ENCODE results near the gene RANBP3L. TPM values are rescaled to one million over a fixed set of nuclear protein-coding genes. Genes with fewer than 3 reads are reported as not detected.
"Not testable (repeated sequence)": the region's sequence is repeated elsewhere in the genome, so short reads cannot be mapped to it uniquely, and the experiment has no call there.

RANBP3L gene
- total RNA-seq, result 1 to 10 TPM in 1 of 3 donors, under 1 TPM in 1, not detected in 1; 0.29 to 2.8 TPM
- long read RNA-seq, donor 1, result 0 reads
- long read RNA-seq, donor 2, result 0 reads

GRCh38 chr5:36301858-36302603, at the start of gene RANBP3L:
RANBP3L (minus strand) TSS chr5:36301902; CDS start chr5:36301416, 486 bp downstream.
- Histone ChIP-seq H3K4me1 (ENCODE audit: low read depth) (peaks cover 7% of the 10 kb centered on the region), H3K36me3 (ENCODE audit: low read depth) (no peaks in the 10 kb centered on the region), H3K9me3 (no peaks in the 10 kb centered on the region), H3K4me3 (no peak within 1 kb of the TSS)
- peak in 1 of 3 donors; percentile 40 for DNase-seq
- peak; percentile 86 for ATAC-seq
- intact Hi-C loops (cut with DNase I, micrococcal nuclease), result no loop called here
- TF ChIP-seq CTCF (IDR thresholded peaks at IDR 0.05), result no peak

GRCh38 chr5:36346896-36347690, 45.4 kb upstream of the RANBP3L start:
- intact Hi-C loops (cut with DNase I, micrococcal nuclease), result no loop called here
- DNase-seq, result no peak
- H3K36me3 ChIP-seq (ENCODE audit: low read depth), result no peaks in the 10 kb centered on the region
- H3K4me1 ChIP-seq (ENCODE audit: low read depth), result no peaks in the 10 kb centered on the region
- no peak for TF ChIP-seq CTCF (IDR thresholded peaks at IDR 0.05)
- no peaks in the 10 kb centered on the region for H3K9me3 ChIP-seq
- ATAC-seq, result no peak
- no peak overlapping the region for H3K4me3 ChIP-seq

- no peaks in the 10 kb centered on the region for H3K36me3 ChIP-seq (ENCODE audit: low read depth)
- H3K4me3 ChIP-seq, result no peak overlapping the region
- no peaks in the 10 kb centered on the region for H3K9me3 ChIP-seq
- TF ChIP-seq CTCF (IDR thresholded peaks at IDR 0.05), result no peak
- no peaks in the 10 kb centered on the region for H3K4me1 ChIP-seq (ENCODE audit: low read depth)
- no peak for ATAC-seq
- intact Hi-C loops (cut with DNase I, micrococcal nuclease), result no loop called here
- DNase-seq, result no peak
These were observed 43.2 kb upstream of the RANBP3L start for GRCh38 chr5:36344899-36345298.

GRCh38 chr5:36341720-36342119, 40.0 kb upstream of the RANBP3L start:
- H3K9me3 ChIP-seq; DNase-seq; H3K36me3 ChIP-seq (ENCODE audit: low read depth); H3K4me3 ChIP-seq; H3K4me1 ChIP-seq (ENCODE audit: low read depth); ATAC-seq; intact Hi-C loops (cut with DNase I, micrococcal nuclease): not testable (repeated sequence)

- H3K4me1 ChIP-seq (ENCODE audit: low read depth), result no peaks in the 10 kb centered on the region
- no peak overlapping the region for H3K4me3 ChIP-seq
- intact Hi-C loops (cut with DNase I, micrococcal nuclease), result no loop called here
- TF ChIP-seq CTCF (IDR thresholded peaks at IDR 0.05), result no peak
- DNase-seq (no peak), ATAC-seq (no peak)
- no peaks in the 10 kb centered on the region for H3K9me3 ChIP-seq
- no peaks in the 10 kb centered on the region for H3K36me3 ChIP-seq (ENCODE audit: low read depth)
These were observed 35.9 kb upstream of the RANBP3L start for GRCh38 chr5:36337597-36337996.

GRCh38 chr5:36334315-36334714, 32.6 kb upstream of the RANBP3L start:
- no peak for TF ChIP-seq CTCF (IDR thresholded peaks at IDR 0.05)
- H3K4me3 ChIP-seq, result no peak overlapping the region
- DNase-seq (no peak), ATAC-seq (no peak)
- no peaks in the 10 kb centered on the region for H3K4me1 ChIP-seq (ENCODE audit: low read depth)
- intact Hi-C loops (cut with DNase I, micrococcal nuclease), result no loop called here
- no peaks in the 10 kb centered on the region for H3K36me3 ChIP-seq (ENCODE audit: low read depth)
- no peaks in the 10 kb centered on the region for H3K9me3 ChIP-seq

- H3K4me3 ChIP-seq; ATAC-seq; intact Hi-C loops (cut with DNase I, micrococcal nuclease); H3K36me3 ChIP-seq (ENCODE audit: low read depth); DNase-seq; H3K4me1 ChIP-seq (ENCODE audit: low read depth); H3K9me3 ChIP-seq: not testable (repeated sequence)
These were observed 31.0 kb upstream of the RANBP3L start for GRCh38 chr5:36332720-36333119.

Measured in mucosa of descending colon (tissue), 3 donors.